SK-N-MC (cell line): ENCODE measurements around the gene PCBP3.

Experiments used
- DNase-seq: peaks from one replicate; pipeline ENCODE4 v3.0.0-alpha.2; 2011; ENCODE audit warnings: low read depth, low spot score
- H3K27ac ChIP-seq: fragments of 200-600 bp; sonication (generic); 2 replicates; pipeline ENCODE4 v1.5.1; 2016; ENCODE audit warnings: mixed run types
- H3K36me3 ChIP-seq: fragments of 200-600 bp; sonication (generic); 2 replicates; pipeline ENCODE4 v1.6.1; 2017; ENCODE audit warnings: antibody characterized with exemption, low read length, mixed read lengths; ENCODE audit not compliant: insufficient read depth
- H3K4me3 ChIP-seq: fragments of 200-600 bp; sonication (generic); 2 replicates; pipeline ENCODE4 v1.5.1; 2016
- H3K9ac ChIP-seq: fragments of 200-600 bp; sonication (generic); 2 replicates; pipeline ENCODE4 v1.8.0; 2017; ENCODE audit warnings: mixed run types, mixed read lengths; ENCODE audit not compliant: insufficient read length
- H3K9me3 ChIP-seq: fragments of 200-600 bp; sonication (generic); 2 replicates; pipeline ENCODE4 v1.6.1; 2017; ENCODE audit warnings: low read depth, mild to moderate bottlenecking, antibody characterized with exemption, low read length, moderate library complexity, mixed read lengths
- EZH2 ChIP-seq: fragments of 200-600 bp; sonication (generic); IDR thresholded peaks from one replicate; pipeline ENCODE4 v1.6.1; 2017; ENCODE audit warnings: antibody characterized with exemption
- FOXP2 ChIP-seq: optimal IDR thresholded peaks from 2 replicates; pipeline ENCODE3; 2011; ENCODE audit warnings: mild to moderate bottlenecking, moderate library complexity; ENCODE audit not compliant: insufficient read depth; ENCODE audit errors: extremely low read length, control extremely low read depth
- POLR2AphosphoS5 ChIP-seq: IDR thresholded peaks from 2 replicates; pipeline ENCODE4 v1.6.1; 2012; ENCODE audit warnings: mild to moderate bottlenecking, low read depth, low read length, borderline replicate concordance

PCBP3 gene

DNA sequence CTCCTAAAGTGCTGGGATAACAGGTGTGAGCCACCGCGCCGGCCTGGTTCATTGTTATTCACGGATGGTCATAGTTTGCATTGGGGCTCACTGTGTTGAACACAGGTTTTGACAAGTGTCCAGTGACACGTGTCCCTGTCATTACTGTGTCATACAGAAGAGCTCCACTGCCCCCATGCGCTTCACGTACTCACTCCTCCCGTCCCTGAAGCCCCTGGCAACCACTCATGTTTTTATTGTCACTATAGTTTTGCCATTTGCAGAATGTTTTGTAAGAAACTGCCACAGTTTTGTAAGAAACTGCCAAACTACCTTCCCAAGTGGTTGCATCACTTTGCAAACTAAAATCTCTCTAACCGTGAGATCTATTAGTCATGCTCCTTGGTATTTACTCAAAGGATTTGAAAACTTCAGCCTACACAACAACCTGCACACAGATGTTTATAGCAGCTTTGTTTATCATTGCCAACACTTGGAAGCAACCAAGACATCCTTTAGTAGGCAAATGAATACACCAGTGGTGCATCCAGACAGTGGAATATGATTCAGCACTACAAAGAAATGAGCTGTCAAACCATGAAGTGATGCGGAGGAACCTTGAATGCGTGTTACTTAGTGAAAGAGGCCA, 174.9 kb downstream of the PCBP3 start:
- no peaks in the 10 kb centered on the region for H3K36me3 ChIP-seq
- no peak for TF ChIP-seq FOXP2
- TF ChIP-seq POLR2AphosphoS5: no peak
- no peak for TF ChIP-seq EZH2
- no peak for DNase-seq
- no peak overlapping the region for H3K4me3 ChIP-seq
- H3K9me3 ChIP-seq: no peaks in the 10 kb centered on the region
- no peak overlapping the region for H3K9ac ChIP-seq
- no peak overlapping the region for H3K27ac ChIP-seq

DNA sequence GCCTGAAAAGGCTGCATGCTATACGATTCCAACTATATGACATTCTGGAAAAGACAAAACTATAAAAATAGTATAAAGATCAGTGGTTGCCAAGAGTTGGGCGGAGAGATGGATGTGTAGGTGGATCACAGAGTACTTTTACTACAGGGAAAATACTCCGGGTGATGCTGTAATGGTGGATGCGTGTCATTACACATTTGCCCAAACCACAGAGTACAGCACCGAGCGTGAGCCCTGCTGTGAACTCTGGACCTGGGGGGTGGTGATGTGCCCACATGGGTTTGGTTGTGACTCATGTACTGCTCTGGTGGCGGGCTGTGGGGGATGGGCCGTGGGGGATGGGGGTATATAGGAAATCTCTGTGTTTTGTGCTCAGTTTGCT, 175.4 kb downstream of the PCBP3 start:
- Histone ChIP-seq H3K4me3 (no peak overlapping the region), H3K27ac (no peak overlapping the region), H3K36me3 (no peaks in the 10 kb centered on the region), H3K9me3 (no peaks in the 10 kb centered on the region), H3K9ac (no peak overlapping the region)
- no peak for TF ChIP-seq EZH2
- TF ChIP-seq FOXP2: no peak
- no peak for TF ChIP-seq POLR2AphosphoS5
- no peak for DNase-seq

DNA sequence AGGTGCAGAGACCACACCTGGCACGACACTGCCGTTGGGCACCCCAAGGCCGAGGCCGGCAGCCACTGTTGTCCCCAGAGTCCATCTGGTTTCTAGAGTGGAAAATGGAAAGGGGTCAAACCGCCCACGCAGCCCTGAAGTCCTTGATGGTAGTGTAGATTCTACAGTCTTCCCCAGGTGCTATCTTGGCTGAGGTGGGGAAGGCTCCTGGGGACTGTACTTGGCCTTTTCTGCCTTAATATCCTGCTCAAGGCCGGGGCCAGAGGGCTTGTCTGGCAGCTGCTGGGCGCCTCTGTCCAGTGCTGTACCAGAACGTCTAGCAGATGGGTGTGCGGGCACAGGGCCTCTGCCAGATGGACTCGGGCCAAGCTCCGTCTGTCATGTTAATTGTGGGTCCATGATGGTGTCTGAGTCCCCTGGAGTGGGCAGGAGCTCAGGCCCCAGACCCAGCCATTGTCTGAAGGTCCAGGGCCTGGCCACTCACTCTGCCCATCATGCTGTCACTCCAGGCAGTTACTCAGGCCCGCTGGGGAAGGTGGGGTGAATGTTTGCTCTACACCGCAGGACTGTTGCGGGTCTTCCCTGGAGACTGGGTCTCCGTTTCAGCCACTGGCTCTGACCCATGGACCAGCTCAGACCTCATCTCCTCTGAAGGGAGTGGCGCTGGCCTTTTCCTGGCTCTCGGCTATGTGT, 176.1 kb downstream of the PCBP3 start:
- Histone ChIP-seq H3K9me3 (no peaks in the 10 kb centered on the region), H3K27ac (no peak overlapping the region), H3K9ac (no peak overlapping the region), H3K36me3 (no peaks in the 10 kb centered on the region), H3K4me3 (no peak overlapping the region)
- no peak for DNase-seq
- no peak for TF ChIP-seq FOXP2
- TF ChIP-seq EZH2: no peak
- TF ChIP-seq POLR2AphosphoS5: no peak

DNA sequence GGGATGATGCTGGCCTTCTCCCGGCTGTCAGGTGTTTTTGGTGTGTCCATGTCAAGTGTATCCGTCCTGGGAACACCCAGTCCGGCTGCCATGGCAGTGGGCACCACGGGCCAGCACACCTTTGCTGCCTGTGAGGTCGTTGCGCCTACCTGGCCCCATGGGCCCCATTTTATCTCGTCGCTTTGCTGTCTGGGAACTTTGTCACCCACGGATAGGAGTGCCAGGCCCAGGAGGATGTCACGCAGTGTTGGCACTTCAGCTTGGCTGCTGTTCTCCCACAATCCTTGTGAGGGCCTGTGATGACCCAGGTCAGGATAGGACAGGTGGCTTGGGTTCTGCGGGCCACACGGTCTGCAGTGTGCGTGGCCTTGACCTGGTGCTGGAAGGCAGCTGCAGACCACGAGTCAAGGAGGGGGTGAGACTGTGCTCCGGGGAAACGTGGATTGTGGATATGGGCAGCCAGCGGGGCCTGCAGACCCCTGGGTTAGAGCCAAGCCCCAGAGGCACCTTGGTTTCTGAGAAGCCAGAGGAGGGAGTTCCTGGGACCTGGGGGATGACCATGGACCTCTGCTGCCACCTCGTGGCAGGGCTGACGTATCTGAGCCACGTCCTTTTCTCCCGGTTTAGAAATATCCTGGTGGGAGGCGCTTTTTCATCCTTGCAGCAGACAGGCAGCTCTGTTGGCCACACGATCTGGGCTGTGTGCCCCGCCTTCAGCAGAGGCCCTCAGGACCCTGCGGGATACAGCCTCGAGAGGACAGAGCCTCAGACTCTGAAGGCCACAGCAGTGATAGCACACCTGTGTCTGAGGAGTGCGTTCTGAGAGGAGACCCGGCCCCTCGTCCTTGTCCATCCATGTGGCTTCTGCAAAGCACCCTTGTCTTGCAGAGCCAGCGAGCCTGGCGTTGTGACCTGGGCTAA, 176.9 kb downstream of the PCBP3 start:
- Histone ChIP-seq H3K36me3 (no peaks in the 10 kb centered on the region), H3K9ac (no peak overlapping the region), H3K4me3 (no peak overlapping the region), H3K27ac (no peak overlapping the region), H3K9me3 (no peaks in the 10 kb centered on the region)
- TF ChIP-seq EZH2 (no peak), FOXP2 (no peak), POLR2AphosphoS5 (no peak)
- peak; percentile 24 for DNase-seq

DNA sequence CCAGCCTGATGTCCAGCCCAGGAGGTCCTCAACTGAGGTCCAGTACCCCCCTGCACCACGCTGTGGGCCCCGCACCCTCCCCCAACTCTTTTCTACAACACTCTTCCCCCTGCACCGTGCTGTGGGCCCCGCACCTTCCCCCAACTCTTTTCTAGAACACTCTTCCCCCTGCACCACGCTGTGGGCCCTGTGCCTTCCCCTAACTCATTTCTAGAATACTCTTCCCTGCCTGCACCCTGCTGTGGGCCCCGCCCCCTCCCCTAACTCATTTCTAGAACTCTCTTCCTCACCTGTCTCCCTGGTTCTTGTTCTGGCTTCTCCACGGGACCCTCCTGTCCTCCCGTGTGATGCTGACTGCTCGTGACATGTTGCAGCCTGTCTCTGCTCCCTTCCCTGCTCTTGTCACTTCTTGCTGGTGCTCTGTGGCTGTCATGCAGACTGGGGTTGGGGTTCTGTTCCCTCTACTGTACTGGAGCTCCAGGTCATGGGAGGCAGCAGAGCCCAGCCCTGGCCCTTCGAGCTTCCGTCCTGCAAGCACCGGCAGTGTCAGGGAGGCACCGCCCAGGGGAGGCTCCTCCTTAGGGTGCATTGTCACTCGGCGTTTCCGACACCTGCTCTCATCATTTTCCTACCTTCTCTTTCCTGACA, 177.9 kb downstream of the PCBP3 start:
- H3K27ac ChIP-seq: no peak overlapping the region
- no peak for DNase-seq
- no peak for TF ChIP-seq EZH2
- no peak for TF ChIP-seq POLR2AphosphoS5
- TF ChIP-seq FOXP2: no peak

DNA sequence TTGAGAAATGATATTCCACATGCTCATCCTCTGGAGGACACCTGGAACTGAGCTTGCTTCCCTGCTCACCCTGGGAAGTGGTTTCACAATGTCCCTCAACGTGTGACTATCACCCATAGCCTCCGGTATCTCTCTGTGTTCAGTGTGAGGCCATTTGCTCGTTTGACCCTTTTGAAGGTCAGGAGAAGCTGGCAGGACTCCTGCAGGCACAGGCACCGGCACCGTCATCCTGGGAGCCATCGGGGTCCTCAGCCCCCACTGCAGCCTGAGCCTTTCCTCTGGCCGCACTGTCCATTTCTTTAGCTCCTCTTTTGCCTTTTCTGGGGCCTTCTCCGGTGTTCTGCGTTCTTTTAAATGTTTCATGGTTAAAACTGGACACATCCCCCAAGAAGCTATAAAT, 178.5 kb downstream of the PCBP3 start:
- H3K9me3 ChIP-seq: no peaks in the 10 kb centered on the region
- TF ChIP-seq POLR2AphosphoS5: no peak
- no peak for TF ChIP-seq EZH2
- TF ChIP-seq FOXP2: no peak
- DNase-seq: no peak

More for the DNA sequence above, 177.9 kb downstream of the PCBP3 start:
- Histone ChIP-seq H3K9ac (no peak overlapping the region), H3K9me3 (no peaks in the 10 kb centered on the region), H3K36me3 (no peaks in the 10 kb centered on the region), H3K4me3 (no peak overlapping the region)

DNA sequence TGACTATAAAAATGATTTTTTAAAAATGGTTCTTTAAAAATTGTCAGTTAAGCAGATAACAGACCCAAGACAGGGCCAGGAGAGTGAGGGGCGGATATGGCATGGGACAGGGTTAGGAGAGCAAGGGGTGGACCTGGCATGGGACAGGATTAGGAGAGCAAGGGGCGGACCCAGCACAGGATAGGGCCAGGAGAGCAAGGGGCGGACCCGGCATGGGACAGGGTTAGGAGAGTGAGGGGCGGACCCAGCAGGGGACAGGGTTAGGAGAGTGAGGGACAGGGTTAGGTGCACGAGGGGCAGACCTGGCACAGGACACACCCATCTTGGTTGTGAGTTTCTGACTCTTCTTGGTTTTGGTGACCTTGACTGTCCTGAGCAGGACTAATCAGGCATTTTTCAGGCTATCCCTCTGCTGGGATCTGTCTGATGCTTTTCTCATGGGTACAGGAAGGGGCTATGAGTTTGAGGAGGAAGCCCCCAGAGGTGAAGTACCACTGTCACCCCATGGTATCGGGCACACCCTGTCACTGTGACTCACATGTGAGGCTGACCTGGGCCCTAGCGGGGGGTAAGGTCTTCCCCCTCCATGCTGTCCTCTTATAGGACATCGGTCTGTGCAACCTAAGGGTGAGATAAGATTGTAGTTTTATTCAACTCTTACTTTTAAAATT, 179.0 kb downstream of the PCBP3 start:
- Histone ChIP-seq H3K36me3 (no peaks in the 10 kb centered on the region), H3K27ac (no peak overlapping the region), H3K4me3 (no peak overlapping the region), H3K9me3 (no peaks in the 10 kb centered on the region), H3K9ac (no peak overlapping the region)
- no peak for TF ChIP-seq EZH2
- no peak for TF ChIP-seq FOXP2
- TF ChIP-seq POLR2AphosphoS5: no peak
- DNase-seq: no peak

More for the DNA sequence above, 178.5 kb downstream of the PCBP3 start:
- Histone ChIP-seq H3K27ac (no peak overlapping the region), H3K4me3 (no peak overlapping the region), H3K9ac (no peak overlapping the region), H3K36me3 (no peaks in the 10 kb centered on the region)

DNA sequence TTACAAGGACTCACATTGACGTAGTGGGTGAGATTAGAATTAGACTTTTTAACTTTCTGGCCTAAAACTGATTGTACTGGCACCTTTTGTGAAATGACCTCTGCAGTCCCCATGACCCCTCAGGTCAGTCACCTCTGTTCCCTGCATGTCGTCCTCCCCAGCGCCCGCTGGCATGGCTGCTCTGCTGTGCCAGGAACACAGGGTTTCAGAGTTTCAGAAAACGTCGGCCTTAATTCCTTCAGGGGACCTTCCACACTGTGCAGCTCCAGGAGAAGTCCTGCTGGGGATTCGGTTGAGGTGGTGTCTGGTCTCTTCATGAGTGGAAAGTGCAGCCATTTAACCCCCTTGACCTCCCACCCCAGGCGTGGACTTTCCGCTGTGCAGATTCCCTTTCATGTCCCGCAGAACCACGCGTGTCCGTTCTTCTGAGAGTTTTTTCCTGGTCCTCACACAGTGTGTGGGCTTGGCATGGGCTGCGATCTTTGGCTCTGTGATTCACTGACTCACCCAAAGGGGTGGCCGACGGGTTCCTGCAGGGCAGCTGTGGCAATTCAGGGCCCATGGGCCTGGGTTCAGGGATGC, 179.7 kb downstream of the PCBP3 start:
- TF ChIP-seq POLR2AphosphoS5 (no peak), FOXP2 (no peak), EZH2 (no peak)
- Histone ChIP-seq H3K9ac (no peak overlapping the region), H3K4me3 (no peak overlapping the region), H3K9me3 (no peaks in the 10 kb centered on the region), H3K27ac (no peak overlapping the region), H3K36me3 (no peaks in the 10 kb centered on the region)
- no peak for DNase-seq
